Mammary epithelial cell (primary cell): Measurements from ENCODE around the gene MAML2.
A peak's percentile ranks its signal among the peaks of the same experiment; 100 is the strongest.

Experiments
- EZH2 ChIP-seq: IDR thresholded peaks from 2 replicates; pipeline ENCODE4 v1.6.1; 2012; ENCODE audit warnings: low read length, inconsistent platforms, borderline replicate concordance
- TF ChIP-seq, protein P1 (sequence below), 2 donors: IDR thresholded peaks in 1 of 2; conservative IDR thresholded peaks in 1 of 2; 2 replicates each; pipeline ENCODE4 v1.5.1; 2011 to 2012; ENCODE audit warnings: inconsistent platforms in 2 of 2, low read length in 2 of 2, mild to moderate bottlenecking in 2 of 2, control low read depth in 1 of 2, low read depth in 1 of 2; ENCODE audit not compliant: insufficient read depth in 1 of 2; ENCODE audit errors: extremely low read depth in 1 of 2

DNA sequence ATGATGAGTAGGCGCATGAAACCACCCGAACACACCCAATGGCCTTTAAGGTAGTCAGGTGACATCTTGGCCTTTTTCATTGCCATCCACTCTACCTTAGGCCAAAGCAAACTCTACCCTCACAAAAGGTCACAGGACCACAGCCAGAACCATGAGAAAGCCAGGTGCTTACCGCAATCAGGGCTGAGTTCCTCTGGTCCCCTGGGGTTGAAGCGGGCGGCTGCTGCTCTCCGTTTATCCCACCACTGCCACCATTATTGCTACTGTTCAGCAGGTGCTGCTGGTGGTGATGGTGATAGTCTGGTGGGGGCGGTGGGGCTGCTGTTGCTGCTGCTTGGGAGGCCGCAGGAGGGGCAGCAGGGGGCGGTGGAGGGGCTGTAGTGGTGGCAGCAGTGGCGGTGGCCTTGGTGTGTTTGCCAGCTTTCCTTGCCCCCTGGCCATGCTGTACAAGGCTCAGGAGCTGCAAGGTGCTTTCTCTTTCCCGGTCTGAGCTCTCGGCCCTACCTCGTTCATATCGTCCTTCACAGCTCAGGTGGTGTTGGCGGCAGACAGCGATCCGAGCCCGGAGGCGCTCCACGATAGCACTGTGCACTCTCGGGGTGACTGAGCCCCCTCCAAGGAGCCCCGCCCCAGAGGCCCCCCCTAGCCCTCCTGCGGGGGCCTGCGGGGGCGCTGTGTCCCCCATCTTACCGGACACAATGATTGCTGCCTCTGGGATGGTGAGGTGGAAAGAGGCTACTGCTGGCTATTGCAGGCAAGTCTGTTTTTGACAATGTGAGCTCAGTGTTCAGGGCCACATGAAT, 1.6 kb downstream of the MAML2 start:
- TF ChIP-seq, protein P1, sequence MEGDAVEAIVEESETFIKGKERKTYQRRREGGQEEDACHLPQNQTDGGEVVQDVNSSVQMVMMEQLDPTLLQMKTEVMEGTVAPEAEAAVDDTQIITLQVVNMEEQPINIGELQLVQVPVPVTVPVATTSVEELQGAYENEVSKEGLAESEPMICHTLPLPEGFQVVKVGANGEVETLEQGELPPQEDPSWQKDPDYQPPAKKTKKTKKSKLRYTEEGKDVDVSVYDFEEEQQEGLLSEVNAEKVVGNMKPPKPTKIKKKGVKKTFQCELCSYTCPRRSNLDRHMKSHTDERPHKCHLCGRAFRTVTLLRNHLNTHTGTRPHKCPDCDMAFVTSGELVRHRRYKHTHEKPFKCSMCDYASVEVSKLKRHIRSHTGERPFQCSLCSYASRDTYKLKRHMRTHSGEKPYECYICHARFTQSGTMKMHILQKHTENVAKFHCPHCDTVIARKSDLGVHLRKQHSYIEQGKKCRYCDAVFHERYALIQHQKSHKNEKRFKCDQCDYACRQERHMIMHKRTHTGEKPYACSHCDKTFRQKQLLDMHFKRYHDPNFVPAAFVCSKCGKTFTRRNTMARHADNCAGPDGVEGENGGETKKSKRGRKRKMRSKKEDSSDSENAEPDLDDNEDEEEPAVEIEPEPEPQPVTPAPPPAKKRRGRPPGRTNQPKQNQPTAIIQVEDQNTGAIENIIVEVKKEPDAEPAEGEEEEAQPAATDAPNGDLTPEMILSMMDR (conservative IDR thresholded peaks at IDR 0.05 in 1 of 2, IDR thresholded peaks at IDR 0.05 in 1 of 2; ENCODE audit: extremely low read depth in 1 of 2, insufficient read depth in 1 of 2, low read depth in 1 of 2, low read length in 2 of 2) = peak; percentile 46 to 59
- no peak for TF ChIP-seq EZH2
